ENCODE measurements around the gene CTCFL.

Gene CTCFL

DNA sequence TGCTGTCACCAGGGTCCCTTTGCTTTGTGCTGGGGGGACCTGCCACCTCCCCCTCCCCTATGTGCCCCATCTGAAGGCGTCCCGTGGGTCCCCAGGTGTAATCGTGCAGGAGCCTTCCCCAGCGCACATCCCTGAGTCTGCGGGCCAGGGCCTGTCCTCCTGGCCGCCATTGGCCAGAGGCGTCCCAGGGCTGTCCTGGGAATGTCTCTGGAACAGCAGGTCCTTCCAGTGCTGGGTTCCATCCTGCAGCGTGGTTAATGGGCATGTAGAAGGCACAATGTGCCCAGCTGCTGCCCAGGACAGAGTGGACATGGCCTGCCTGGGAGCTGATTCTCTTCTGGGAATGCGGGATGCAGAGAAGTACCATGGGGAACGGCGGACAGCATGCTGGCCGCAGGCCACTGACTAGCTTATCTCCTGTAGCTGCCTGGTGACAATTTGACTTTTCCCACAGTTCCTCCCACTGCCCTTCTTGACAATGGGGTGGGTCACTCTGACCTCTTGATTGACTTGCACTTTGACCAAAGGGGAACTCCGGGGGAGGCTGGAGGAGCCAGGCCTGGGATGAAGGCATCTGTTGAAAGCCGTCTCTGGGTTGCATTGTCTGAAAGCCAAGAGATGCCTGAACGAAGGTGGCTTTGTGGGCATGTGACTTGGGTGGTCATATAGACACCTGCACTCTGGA is 64.0 kb downstream of the CTCFL start:
- no peak for DNase-seq

DNA sequence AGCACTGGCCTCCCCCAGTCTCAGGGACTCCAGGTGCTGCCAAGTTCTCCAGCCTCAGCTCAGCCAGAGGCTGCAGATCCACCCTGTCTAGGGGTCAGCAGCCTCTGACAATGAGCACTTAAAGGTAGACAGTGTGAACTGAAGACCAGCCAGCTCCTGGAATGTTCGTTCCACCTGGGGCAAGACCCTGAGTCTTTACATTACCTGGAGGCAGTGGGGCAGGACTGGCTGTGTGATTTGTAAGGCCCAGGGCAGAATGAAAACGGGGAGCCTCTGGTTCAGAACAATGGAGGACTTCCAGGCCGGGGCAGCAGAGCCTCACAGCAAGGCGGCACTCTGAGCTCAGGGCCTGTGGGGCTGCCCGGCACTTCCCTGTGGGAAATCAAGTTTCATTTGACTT is 65.0 kb downstream of the CTCFL start:
- no peak for DNase-seq

DNA sequence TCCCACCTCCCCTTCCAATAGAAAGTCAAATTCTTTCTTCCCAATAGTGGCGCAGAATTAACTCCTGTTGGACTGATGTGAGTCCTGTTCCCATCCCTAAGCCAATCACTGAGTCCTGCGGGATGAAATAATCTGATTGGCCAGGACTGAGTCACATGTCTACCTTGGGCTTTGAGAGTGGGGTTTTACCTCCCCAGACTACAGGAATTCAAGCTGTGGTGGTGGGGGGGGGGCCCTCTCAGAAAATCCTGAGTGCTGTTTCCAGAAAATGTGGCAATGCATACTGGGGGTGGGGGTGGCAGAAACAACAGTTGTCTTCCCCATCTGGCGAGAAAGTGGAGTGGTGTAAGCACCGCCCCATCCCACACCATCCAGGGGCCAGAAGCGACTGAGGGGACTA is 65.7 kb downstream of the CTCFL start:
- DNase-seq = no peak

DNA sequence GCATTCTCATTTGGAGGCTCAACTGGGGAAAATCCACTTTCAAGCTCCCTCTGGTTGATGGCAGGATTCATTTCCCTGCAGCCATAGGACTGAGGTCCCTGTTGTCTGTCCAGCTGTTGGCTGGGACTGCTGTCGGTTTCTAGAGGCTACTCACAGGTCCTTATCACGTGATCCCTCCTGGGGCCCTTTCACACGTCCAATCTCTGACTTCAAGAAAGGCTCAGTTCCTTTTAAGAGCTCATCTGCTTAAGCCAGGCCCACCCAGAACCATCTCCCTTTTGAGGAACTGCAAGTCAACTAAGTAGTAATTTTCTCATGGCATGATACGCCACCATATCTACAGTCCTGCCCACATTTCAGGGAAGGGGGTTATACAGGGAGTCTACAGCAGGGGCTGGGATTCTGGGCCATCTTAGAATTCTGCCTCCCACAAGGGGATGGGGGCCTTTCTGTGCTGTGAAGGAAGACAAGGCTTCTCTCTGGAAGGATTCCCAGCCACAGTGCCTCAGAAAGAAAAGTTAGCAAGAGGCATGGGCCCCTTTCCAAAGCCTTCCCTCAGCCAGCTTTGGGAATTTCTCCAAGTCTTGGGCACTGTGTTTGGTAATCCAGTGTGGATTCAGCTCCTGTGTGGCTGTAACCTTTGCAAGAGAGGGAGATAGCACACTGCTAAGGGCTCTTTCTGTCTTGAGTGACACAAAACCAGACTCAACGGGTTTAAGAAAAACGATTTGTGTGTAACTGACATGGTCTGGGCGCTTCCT is 66.4 kb downstream of the CTCFL start:
- no peak for DNase-seq

DNA sequence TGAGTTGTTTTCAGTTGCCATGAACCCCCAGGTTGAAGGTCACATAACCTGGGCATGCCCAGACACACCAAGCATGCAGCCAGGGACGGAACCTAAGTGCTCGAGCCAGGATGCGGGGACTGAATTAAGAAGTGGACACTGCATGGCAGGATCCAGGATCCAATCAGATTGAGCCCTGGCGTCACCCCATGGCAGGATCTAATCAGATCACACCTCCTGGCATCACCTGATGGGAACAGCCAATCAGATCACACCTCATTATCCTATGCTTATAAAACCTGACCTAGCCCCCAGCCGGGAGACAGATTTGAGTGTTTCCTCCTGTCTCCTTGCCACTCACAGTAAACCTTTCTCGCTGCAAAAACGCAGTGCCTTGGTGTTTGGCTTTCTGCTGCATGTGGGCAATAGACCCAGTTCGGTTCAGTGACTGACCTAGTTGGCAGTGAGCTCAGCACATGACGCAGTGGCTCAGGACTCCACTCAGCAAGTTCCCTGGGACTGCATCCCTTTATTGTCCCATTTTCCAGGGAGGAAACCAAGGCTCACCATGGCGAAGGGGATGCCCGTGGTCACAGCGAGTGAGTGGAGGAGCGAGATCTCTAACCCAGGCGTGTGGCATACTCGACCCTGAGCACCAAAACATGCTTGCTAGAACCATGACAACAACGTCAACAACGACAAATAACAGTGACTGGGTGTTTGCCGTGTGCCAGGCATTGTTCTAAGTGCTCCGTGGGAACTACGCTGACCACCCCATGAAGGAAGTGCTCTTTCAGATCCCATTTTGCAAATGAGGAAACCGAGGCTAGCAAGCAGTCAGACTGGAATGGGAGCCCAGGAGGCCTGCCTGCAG is 67.5 kb downstream of the CTCFL start:
- no peak for DNase-seq

DNA sequence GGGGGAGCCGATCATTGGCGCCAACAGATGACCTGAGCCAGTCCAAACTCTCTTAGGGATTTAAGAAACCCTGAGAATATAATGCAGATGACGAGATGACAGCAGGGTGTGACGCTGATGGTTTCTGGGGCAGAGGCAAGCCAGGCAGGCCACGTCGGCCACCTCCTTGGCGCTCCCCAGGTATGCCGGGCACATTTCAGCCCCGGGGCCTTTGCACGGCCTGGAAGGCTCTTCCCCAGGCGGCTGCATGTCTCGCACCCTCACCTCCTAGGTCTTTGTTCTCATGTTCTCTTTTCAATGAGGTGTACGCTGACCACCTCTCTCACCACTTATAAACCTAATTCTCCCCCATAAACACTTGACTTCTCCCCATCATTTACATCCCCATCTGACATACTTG is 68.8 kb downstream of the CTCFL start:
- no peak for DNase-seq

DNA sequence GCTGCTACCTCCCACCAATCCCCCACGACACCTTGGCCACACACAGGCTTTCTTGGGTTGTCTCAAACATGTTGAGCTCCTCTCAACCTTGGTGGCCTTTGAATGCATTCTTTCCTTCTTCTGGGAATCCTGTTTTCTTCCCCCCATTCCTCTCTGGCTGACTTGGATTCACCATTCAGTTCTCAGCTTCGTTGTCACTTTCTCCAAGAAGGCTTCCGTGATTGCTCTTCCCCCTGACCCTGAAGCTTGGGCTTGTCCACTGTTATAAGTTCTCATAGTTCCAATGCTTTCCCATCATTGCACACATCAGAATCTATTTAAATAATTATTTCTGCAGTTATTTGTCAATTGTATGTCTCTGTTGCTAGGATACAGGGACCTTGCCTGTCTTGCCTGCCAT is 69.6 kb downstream of the CTCFL start:
- DNase-seq = no peak

DNA sequence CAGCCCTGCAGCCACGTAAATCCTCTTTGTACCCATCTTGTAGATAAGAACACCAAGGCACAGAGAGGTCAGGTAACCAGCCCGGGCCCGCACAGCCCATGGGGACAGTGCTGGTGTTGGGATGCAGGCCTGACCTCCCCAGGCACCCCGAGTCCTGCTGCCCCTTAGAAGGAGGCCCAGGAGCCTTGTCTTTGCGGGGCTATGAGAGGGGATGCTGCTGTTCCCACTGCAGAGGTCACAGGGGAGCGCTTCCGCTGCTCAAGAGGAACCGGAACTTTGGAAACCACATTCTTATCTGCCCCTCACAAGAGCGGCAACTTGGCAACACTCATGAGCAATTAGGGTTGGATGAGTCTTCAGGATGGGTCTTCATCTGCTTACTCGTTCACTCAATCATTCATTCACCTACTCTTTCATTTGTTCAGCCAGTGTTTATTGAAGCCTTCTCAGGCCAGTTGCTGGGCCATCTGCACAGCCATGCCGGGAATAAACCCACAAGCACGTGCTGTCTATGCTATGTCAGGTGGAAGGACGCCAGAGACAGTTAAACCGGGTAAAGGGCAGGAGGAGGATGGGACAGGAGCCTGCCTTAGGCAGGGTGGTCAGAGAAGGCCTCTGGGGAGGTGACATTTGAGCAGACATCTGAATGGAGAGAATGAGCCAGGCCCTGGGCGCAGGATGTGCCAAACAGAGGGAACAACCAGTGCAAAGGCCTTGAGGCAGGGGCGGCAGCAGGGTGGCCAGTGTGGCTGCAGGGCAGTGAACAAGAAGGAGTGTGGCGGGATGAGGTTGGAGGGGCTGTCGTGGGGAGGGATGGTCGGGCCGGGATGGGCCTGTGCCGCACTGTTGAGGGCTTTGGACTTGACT is 72.9 kb downstream of the CTCFL start:
- DNase-seq = no peak

DNA sequence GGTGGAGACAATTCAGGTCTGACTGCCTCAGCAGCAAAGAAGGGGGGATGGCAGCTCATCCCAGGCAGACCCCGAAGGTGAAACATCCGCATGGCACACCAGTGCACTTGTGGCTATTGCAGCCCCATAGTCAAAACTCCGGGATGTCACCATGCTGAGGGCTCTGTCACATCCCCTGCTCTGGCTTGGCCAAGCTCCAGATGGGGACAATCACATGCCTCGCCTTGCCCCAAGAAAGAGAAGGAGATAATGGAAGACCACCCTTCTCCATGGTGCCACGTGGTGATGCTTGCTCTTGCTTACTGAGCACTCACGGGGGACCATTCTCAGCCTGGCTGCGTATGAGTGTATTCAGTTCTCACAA is 73.5 kb downstream of the CTCFL start:
- DNase-seq = no peak

DNA sequence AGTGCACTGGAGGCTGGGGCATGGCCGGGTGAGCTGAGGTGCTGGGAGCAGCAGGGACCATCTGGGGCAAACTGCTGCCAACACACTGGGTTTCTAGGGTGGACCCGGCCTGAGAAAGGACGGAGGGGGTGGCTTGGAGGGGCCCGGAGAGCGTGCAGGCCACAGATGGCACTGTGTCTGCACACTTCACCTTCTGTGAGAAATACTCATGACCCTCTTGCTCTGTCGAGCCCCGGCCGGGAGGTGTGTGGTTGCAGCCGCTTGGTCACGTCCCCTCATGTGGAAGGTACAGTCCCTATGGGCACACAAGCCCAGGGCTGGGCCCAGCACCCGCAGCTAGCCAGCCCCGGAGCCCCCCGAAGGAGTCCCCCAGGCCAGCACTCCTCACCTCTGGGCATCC is 74.0 kb downstream of the CTCFL start:
- DNase-seq = no peak

DNA sequence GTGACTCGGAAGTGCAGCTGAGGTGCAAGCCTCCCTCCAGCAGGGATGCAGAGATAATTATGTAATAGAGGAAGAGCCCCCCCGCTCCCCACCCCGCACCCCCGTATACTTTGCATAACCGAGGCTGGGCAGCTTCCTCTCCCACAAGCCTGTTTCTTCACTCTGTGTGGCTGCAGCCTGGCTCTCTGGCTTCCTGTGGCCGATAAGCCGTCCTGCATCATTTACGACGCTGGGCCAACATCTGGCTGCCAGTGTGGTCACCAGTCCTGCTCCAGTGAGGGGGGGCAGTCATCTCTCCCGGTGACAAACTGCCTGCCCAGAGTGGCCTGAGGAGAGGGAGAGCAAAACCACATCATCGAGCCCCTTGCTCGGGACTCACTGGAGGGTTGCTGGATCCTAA is 74.5 kb downstream of the CTCFL start:
- no peak for DNase-seq

DNA sequence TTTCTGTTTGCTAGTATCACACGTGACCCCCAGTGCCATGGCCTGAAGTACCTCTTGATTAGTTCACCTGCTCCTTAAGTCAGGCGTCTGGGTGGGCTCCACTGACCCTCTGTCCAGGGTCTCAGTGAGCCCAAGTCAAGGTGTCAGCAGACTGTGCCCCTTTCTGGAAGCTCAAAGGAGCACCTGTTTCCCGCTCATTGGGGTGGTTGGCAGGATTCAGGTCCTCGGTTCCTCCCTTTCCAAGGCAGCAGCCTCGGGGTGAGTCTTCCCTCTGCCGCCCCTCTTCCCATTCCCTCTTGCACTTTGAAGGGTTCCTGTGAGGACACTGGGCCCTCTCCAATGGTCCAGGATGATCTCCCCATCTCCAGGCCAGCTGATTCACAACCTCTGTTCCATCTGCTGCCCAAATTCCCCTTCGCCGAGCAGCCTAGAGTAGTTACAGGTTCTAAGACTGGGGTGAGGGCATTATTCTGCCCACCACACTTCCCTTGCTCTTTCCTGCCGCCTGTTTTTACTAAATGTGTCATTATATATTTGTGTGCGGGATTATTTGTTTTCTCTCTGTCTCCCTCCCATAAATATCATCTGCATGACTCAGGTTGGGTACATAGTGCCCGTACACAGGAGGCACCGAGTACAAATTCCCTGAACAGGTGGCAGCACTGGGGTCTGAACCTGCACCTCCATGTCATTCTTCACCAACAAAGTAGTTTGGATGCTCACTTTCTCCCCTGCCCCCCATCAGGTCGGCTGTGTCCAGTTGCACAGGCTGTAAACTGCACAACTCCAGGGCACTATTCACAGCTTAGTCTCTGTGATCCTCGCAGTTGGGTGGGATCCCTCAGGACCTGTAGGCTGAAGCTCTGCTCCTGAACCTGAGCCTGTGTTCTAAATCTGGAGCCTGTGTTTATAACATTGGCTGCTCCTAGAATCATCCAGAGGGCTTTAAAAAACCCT is 75.3 kb downstream of the CTCFL start:
- no peak for DNase-seq

DNA sequence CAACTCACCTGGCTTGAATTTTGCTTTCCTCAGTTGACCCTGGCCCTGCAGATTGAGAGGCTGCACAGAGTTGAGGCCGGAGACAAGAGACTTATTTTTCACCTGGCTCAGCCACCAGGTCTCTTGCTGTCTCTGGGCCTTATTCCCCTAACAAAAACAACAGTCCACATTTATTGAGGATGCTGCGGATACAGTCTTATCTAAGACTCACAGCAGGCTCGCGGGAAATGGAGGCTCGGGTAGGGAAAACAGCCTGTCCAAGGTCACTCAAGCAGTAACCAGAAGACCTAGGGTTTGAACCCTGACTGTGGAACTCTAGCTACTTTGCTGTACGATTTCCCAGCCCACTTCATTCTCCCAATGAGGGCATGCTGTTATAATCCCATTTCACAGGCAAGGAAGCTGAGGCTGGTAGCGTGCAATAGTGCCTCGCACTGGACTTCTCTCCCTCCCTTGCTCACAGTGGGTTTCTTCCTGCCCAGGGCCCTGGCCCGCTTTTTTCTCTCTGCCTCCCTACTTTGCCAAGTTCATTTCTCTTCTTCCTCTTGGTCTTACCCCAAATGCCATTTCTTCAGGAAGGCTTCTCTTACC is 76.1 kb downstream of the CTCFL start:
- no peak for DNase-seq

All from DMS53 (cell line).